KMS-11 (cell line): ENCODE data around the gene BMI1.
A peak's percentile ranks its signal among the peaks of the same experiment; 100 is the strongest.

ENCODE experiments used
- H2AFZ ChIP-seq: fragments of 200-600 bp; sonication (generic); 2 replicates; pipeline ENCODE4 v1.6.1; 2016; ENCODE audit warnings: antibody characterized with exemption, mixed run types, low read depth
- H3K27ac ChIP-seq: fragments of 200-600 bp; sonication (generic); 2 replicates; pipeline ENCODE4 v1.6.1; 2016; ENCODE audit warnings: mild to moderate bottlenecking, mixed run types
- H3K27me3 ChIP-seq: fragments of 200-600 bp; sonication (generic); 2 replicates; pipeline ENCODE4 v1.6.1; 2017; ENCODE audit warnings: mild to moderate bottlenecking, low read depth, mixed run types, moderate library complexity; ENCODE audit not compliant: insufficient read depth
- H3K36me3 ChIP-seq: fragments of 200-600 bp; sonication (generic); 2 replicates; pipeline ENCODE4 v1.6.1; 2017; ENCODE audit warnings: mild to moderate bottlenecking, mixed run types; ENCODE audit not compliant: insufficient read depth
- H3K4me1 ChIP-seq: fragments of 200-600 bp; sonication (generic); 2 replicates; pipeline ENCODE4 v1.6.1; 2016; ENCODE audit warnings: mild to moderate bottlenecking, low read depth, mixed run types; ENCODE audit not compliant: poor library complexity, severe bottlenecking
- H3K4me2 ChIP-seq: fragments of 200-600 bp; sonication (generic); 2 replicates; pipeline ENCODE4 v1.7.0; 2016; ENCODE audit warnings: mild to moderate bottlenecking, mixed run types
- H3K4me3 ChIP-seq: fragments of 200-600 bp; sonication (generic); IDR thresholded peaks from 2 replicates; pipeline ENCODE4 v1.6.1; 2017; ENCODE audit warnings: low read depth, low read length, mixed read lengths; ENCODE audit not compliant: insufficient read depth
- H3K79me2 ChIP-seq: fragments of 200-600 bp; sonication (generic); 2 replicates; pipeline ENCODE4 v1.6.1; 2016; ENCODE audit warnings: low read depth, mixed run types; ENCODE audit not compliant: insufficient read depth
- H3K9ac ChIP-seq: fragments of 200-600 bp; sonication (generic); 2 replicates; pipeline ENCODE4 v1.6.1; 2016; ENCODE audit warnings: mild to moderate bottlenecking, mixed run types
- H4K20me1 ChIP-seq: fragments of 200-600 bp; sonication (generic); 2 replicates; pipeline ENCODE4 v1.6.1; 2016; ENCODE audit warnings: mild to moderate bottlenecking, mixed run types; ENCODE audit not compliant: insufficient read depth
- CTCF ChIP-seq: fragments of 200-600 bp; sonication (generic); conservative IDR thresholded peaks from 2 replicates; pipeline ENCODE4 v1.6.1; 2017; ENCODE audit warnings: low read depth, mild to moderate bottlenecking, antibody characterized with exemption, low read length, moderate library complexity, mixed read lengths

The BMI1 gene

GRCh38 chr10:22326145-22326702 is 5.3 kb downstream of the BMI1 start:
- peaks cover 61% of the 10 kb centered on the region for H3K4me1 ChIP-seq
- H3K27ac ChIP-seq = peak overlapping the region; percentile 89
- TF ChIP-seq CTCF = no peak
- peaks cover 17% of the 10 kb centered on the region for H3K27me3 ChIP-seq
- H2AFZ ChIP-seq = peak overlapping the region; percentile 11; the same call in 1 of the 2 replicates
- no peak overlapping the region for H3K4me3 ChIP-seq
- H3K4me2 ChIP-seq = peak overlapping the region; percentile 69
- H4K20me1 ChIP-seq = no peaks in the 10 kb centered on the region
- H3K79me2 ChIP-seq = peaks cover 89% of the 10 kb centered on the region
- peaks cover 35% of the 10 kb centered on the region for H3K36me3 ChIP-seq
- H3K9ac ChIP-seq = peak overlapping the region; percentile 85

- no peaks in the 10 kb centered on the region for H4K20me1 ChIP-seq
- peaks cover 79% of the 10 kb centered on the region for H3K79me2 ChIP-seq
- peaks cover 40% of the 10 kb centered on the region for H3K36me3 ChIP-seq
- no peaks in the 10 kb centered on the region for H3K27me3 ChIP-seq
- peaks cover 62% of the 10 kb centered on the region for H3K4me1 ChIP-seq
- H2AFZ ChIP-seq = no peak overlapping the region
- peak overlapping the region; percentile 85; the same call in 1 of the 2 replicates for H3K9ac ChIP-seq
- peak overlapping the region; percentile 69 for H3K4me2 ChIP-seq
- H3K4me3 ChIP-seq = no peak overlapping the region
- TF ChIP-seq CTCF = no peak
- peak overlapping the region; percentile 89; the same call in 1 of the 2 replicates for H3K27ac ChIP-seq
Observed at GRCh38 chr10:22329150-22329549, 8.3 kb downstream of the BMI1 start.

DNA sequence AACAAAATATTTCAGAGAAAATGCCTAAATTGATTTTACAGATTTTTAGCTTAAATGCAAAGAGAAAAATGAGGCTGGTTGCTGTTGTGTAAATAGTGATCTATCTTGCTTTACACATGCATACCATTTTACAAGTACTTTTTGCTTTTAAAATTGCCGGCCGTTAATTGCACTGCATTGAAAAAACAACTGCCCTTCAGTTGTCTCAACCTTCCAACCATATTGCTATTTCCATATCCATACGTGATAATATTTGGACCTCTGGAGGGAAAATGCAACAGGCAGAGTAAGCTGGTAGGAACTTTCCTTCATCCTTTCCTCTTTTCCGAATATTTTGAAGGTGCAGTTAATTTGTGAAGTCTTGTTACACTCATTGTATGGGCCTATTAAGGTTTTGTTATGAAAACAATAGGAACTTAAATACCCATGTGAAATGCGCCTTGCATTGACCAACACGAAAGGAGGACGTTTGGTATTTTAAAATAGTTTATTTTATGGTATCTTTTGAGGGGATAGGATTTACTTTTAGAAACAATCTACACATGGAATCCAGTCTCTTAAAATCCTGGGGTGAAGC is 11.3 kb downstream of the BMI1 start:
- H2AFZ ChIP-seq = no peak overlapping the region
- H4K20me1 ChIP-seq = no peaks in the 10 kb centered on the region
- H3K27me3 ChIP-seq = no peaks in the 10 kb centered on the region
- peaks cover 62% of the 10 kb centered on the region for H3K79me2 ChIP-seq
- H3K4me2 ChIP-seq = no peak overlapping the region
- peaks cover 39% of the 10 kb centered on the region for H3K36me3 ChIP-seq
- no peak for TF ChIP-seq CTCF
- H3K4me1 ChIP-seq = peaks cover 49% of the 10 kb centered on the region
- H3K9ac ChIP-seq = no peak overlapping the region
- no peak overlapping the region for H3K4me3 ChIP-seq
- H3K27ac ChIP-seq = peak overlapping the region; percentile 89; the same call in 1 of the 2 replicates

DNA sequence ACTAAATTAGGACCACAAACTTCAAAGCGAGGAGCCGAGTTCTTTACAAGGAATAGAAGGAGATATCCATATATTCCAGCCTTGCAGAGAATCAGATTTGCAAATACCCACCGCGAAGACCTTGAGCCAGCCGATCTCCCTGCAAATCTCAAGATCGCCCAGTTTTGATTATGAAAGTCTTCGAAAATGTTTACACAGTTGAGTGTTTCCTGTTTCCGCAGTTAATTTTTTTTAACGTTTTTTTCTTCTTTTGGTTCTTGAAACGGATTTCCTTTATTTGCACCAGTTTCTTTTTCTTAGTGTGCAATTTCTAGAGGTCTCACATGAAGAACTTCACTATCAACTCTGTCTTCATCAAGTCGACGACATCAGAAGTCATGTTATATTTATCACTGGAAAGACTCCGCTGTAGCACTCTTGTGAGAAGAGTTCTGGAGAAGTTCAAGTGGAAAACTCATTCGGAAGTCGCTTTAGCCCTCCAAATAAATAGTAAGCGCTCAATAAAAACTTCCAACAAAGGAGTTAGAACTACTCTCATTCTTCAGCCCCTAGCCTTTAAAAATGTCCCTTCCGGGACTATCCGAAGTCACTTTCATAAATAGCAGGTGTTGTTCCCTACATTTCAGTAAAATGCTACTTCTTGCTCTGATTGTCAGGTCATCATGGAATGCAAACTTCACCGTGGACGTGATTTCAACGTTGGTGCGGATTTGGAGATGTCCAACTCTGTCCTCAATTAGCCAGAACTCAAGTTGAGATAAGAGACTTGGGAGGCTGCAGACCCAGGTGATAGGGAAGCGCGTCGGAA is 12.5 kb downstream of the BMI1 start:
- no peaks in the 10 kb centered on the region for H3K27me3 ChIP-seq
- no peak overlapping the region for H2AFZ ChIP-seq
- no peak overlapping the region for H3K4me2 ChIP-seq
- peaks cover 31% of the 10 kb centered on the region for H3K36me3 ChIP-seq
- H4K20me1 ChIP-seq = no peaks in the 10 kb centered on the region
- no peak overlapping the region for H3K9ac ChIP-seq
- peaks cover 58% of the 10 kb centered on the region for H3K79me2 ChIP-seq
- no peak overlapping the region for H3K4me3 ChIP-seq
- TF ChIP-seq CTCF = no peak
- no peak overlapping the region for H3K27ac ChIP-seq
- peaks cover 38% of the 10 kb centered on the region for H3K4me1 ChIP-seq
